NT2/D1 (cell line): ENCODE results near the gene CBLB.

Experiments used
- DNase-seq: peaks from one replicate; pipeline ENCODE4 v3.0.0-alpha.2; 2011; ENCODE audit warnings: low read depth, low spot score
- H3K27me3 ChIP-seq: 2 replicates; pipeline ENCODE4 v1.6.0; 2011; ENCODE audit warnings: mild to moderate bottlenecking; ENCODE audit not compliant: insufficient read length, insufficient read depth
- H3K36me3 ChIP-seq: 2 replicates; pipeline ENCODE4 v1.6.1; 2011; ENCODE audit warnings: mild to moderate bottlenecking, low read length, mixed read lengths; ENCODE audit not compliant: insufficient read depth, insufficient read length
- H3K4me1 ChIP-seq: 2 replicates; pipeline ENCODE4 v1.5.1; 2011; ENCODE audit not compliant: insufficient read depth, insufficient read length
- H3K4me3 ChIP-seq: 2 replicates; pipeline ENCODE4 v1.5.1; 2011; ENCODE audit warnings: low read depth; ENCODE audit not compliant: insufficient read length
- H3K9ac ChIP-seq: 2 replicates; pipeline ENCODE4 v1.6.0; 2011; ENCODE audit warnings: low read depth; ENCODE audit not compliant: insufficient read length
- H3K9me3 ChIP-seq: 2 replicates; pipeline ENCODE4 v1.5.1; 2011; ENCODE audit warnings: mild to moderate bottlenecking, low read length; ENCODE audit not compliant: insufficient read depth
- SUZ12 ChIP-seq: IDR thresholded peaks from 2 replicates; pipeline ENCODE4 v1.6.1; 2011; ENCODE audit not compliant: insufficient read length, insufficient read depth; ENCODE audit errors: extremely low read depth
- YY1 ChIP-seq: IDR thresholded peaks from 2 replicates; pipeline ENCODE4 v1.6.1; 2011; ENCODE audit not compliant: insufficient read length, insufficient read depth
- ZNF274 ChIP-seq: IDR thresholded peaks from 2 replicates; pipeline ENCODE4 v1.6.1; 2011; ENCODE audit warnings: mild to moderate bottlenecking, low read depth, low read length

The CBLB gene

GRCh38 chr3:105865016-105865623, 3.7 kb downstream of the CBLB start:
- no peaks in the 10 kb centered on the region for H3K9me3 ChIP-seq
- H3K4me3 ChIP-seq = no peak overlapping the region
- H3K36me3 ChIP-seq = peaks cover 13% of the 10 kb centered on the region
- H3K4me1 ChIP-seq = no peaks in the 10 kb centered on the region
- H3K9ac ChIP-seq = no peak overlapping the region
- H3K27me3 ChIP-seq = peaks cover 6% of the 10 kb centered on the region
- TF ChIP-seq SUZ12 (no peak), YY1 (no peak), ZNF274 (no peak)
- no peak for DNase-seq

- no peak for DNase-seq
- Histone ChIP-seq H3K9ac (no peak overlapping the region), H3K9me3 (no peaks in the 10 kb centered on the region), H3K4me1 (no peaks in the 10 kb centered on the region), H3K27me3 (peaks cover 6% of the 10 kb centered on the region), H3K4me3 (no peak overlapping the region), H3K36me3 (peaks cover 13% of the 10 kb centered on the region)
- no peak for TF ChIP-seq SUZ12
- no peak for TF ChIP-seq YY1
- no peak for TF ChIP-seq ZNF274
These were observed 4.6 kb downstream of the CBLB start for GRCh38 chr3:105864212-105864611.

- H3K4me3 ChIP-seq = no peak overlapping the region
- H3K9ac ChIP-seq = no peak overlapping the region
- DNase-seq = no peak
- H3K9me3 ChIP-seq = no peaks in the 10 kb centered on the region
- no peak for TF ChIP-seq YY1
- no peak for TF ChIP-seq SUZ12
- no peak for TF ChIP-seq ZNF274
- H3K4me1 ChIP-seq = no peaks in the 10 kb centered on the region
- peaks cover 13% of the 10 kb centered on the region for H3K36me3 ChIP-seq
- peaks cover 6% of the 10 kb centered on the region for H3K27me3 ChIP-seq
These were observed 5.2 kb downstream of the CBLB start for GRCh38 chr3:105863608-105864007.

DNA sequence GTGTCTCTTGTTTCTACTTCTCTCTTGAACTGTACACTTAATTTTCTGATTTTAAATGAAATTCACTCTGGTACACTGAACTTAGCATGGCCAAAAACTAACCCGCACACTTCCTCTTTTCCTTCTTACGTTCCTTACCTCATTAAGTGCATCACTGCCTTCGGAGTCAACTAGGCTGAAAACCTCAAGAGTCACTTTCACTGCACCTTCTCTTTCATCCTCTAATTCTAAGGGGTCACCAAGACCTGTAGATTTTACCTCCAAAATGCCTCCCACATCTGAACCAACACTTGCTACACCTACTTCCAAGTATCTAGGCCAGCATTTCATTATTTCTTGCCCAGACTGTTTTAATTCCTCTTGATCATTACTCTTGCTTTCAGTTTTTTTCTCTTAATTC, 6.6 kb downstream of the CBLB start:
- Histone ChIP-seq H3K27me3 (no peaks in the 10 kb centered on the region), H3K36me3 (peaks cover 13% of the 10 kb centered on the region), H3K4me1 (no peaks in the 10 kb centered on the region), H3K4me3 (no peak overlapping the region), H3K9me3 (no peaks in the 10 kb centered on the region), H3K9ac (no peak overlapping the region)
- DNase-seq = no peak
- no peak for TF ChIP-seq YY1
- no peak for TF ChIP-seq SUZ12
- no peak for TF ChIP-seq ZNF274

- Histone ChIP-seq H3K27me3 (no peaks in the 10 kb centered on the region), H3K4me1 (no peaks in the 10 kb centered on the region), H3K4me3 (no peak overlapping the region), H3K9ac (no peak overlapping the region), H3K9me3 (no peaks in the 10 kb centered on the region), H3K36me3 (peaks cover 6% of the 10 kb centered on the region)
- DNase-seq = no peak
- TF ChIP-seq SUZ12 (no peak), ZNF274 (no peak), YY1 (no peak)
These were observed 8.2 kb downstream of the CBLB start for GRCh38 chr3:105860641-105861040.

GRCh38 chr3:105858017-105858416, 10.8 kb downstream of the CBLB start:
- no peaks in the 10 kb centered on the region for H3K27me3 ChIP-seq
- no peak overlapping the region for H3K4me3 ChIP-seq
- H3K36me3 ChIP-seq = peaks cover 7% of the 10 kb centered on the region
- H3K4me1 ChIP-seq = no peaks in the 10 kb centered on the region
- no peak overlapping the region for H3K9ac ChIP-seq
- H3K9me3 ChIP-seq = no peaks in the 10 kb centered on the region
- DNase-seq = no peak
- no peak for TF ChIP-seq SUZ12
- no peak for TF ChIP-seq ZNF274
- no peak for TF ChIP-seq YY1

GRCh38 chr3:105857601-105858000, 11.2 kb downstream of the CBLB start:
- DNase-seq = no peak
- peaks cover 7% of the 10 kb centered on the region for H3K36me3 ChIP-seq
- no peak overlapping the region for H3K9ac ChIP-seq
- H3K9me3 ChIP-seq = no peaks in the 10 kb centered on the region
- H3K4me1 ChIP-seq = no peaks in the 10 kb centered on the region
- no peaks in the 10 kb centered on the region for H3K27me3 ChIP-seq
- no peak overlapping the region for H3K4me3 ChIP-seq
- no peak for TF ChIP-seq YY1
